Measurements from ENCODE around the gene FOXA1. TPM values are rescaled to one million over a fixed set of nuclear protein-coding genes. Genes with fewer than 3 reads are reported as not detected.

FOXA1 gene
- total and polyA plus RNA-seq, 2 of the 4 experiments (the other 2 are of a cell fraction), result 0.18 to 0.31 TPM

GRCh38 chr14:37599507-37600368 lies 4.7 kb upstream of the FOXA1 start:
- in situ Hi-C loops (cut with MboI; ENCODE audit: low sequenced_read_pairs) (no loop called here), dilution Hi-C loops (cut with HindIII; ENCODE audit: low sequenced_read_pairs, unreplicated experiment) (no loop called here), intact Hi-C loops (cut with micrococcal nuclease) (loop anchor here (5.0 kb wide), 1 partner anchor 108 kb away; no protein-coding TSS in a partner anchor)
- Histone ChIP-seq H4K20me1 (ENCODE audit: insufficient read depth, low read length) (no peaks in the 10 kb centered on the region), H3K23ac (ENCODE audit: low read depth, low read length) (peak overlapping the region; percentile 17; the same call in 1 of the 2 replicates), H4K5ac (ENCODE audit: low read depth, low read length) (no peak overlapping the region), H3K27ac (ENCODE audit: insufficient read depth, low read length) (no peak overlapping the region), H3K9me3 (ENCODE audit: control insufficient read depth, insufficient read depth, low read length) (peaks cover 28% of the 10 kb centered on the region), H2BK15ac (ENCODE audit: low read depth, low read length) (no peak overlapping the region), H4K8ac (ENCODE audit: low read depth in 2 of 2, low read length in 2 of 2) (no peak overlapping the region), H3K4me2 (ENCODE audit: low read depth, low read length) (peak overlapping the region; percentile 61), H2AK9ac (replicated peaks; ENCODE audit: low read depth, low read length, poor library complexity) (no peak overlapping the region), H2AK5ac (ENCODE audit: low read depth, low read length) (no peak overlapping the region), H2BK120ac (ENCODE audit: low read depth, low read length) (no peak overlapping the region), H3K36me3 (ENCODE audit: control insufficient read depth, insufficient read depth, low read length) (no peaks in the 10 kb centered on the region), H3K56ac (ENCODE audit: extremely low read depth, insufficient read depth, low read length) (no peak overlapping the region), H4K91ac (ENCODE audit: insufficient read depth, low read depth, low read length) (no peak overlapping the region), H3K18ac (ENCODE audit: low read depth, low read length) (no peak overlapping the region), H2BK20ac (ENCODE audit: low read depth, low read length) (no peak overlapping the region), H3K9ac (ENCODE audit: low read depth, low read length) (no peak overlapping the region), H3K79me1 (ENCODE audit: low read depth in 1 of 2, low read length in 2 of 2) (no peaks in the 10 kb centered on the region), H2BK5ac (ENCODE audit: low read depth, low read length, poor library complexity, severe bottlenecking) (no peak overlapping the region), H3K4ac (ENCODE audit: low read depth, low read length) (no peak overlapping the region), H3K4me1 (ENCODE audit: control insufficient read depth, insufficient read depth, low read length) (peaks cover 5% of the 10 kb centered on the region; the same call in 1 of the 2 replicates), H2AFZ (replicated peaks; ENCODE audit: low read length, poor library complexity) (no peak overlapping the region), H3K4me3 (ENCODE audit: insufficient read depth, low read depth, low read length) (no peak overlapping the region), H3K9me1 (ENCODE audit: insufficient read depth, low read length) (0 out of 2 replicates have a peak, but pooled peaks cover 3% of the 10 kb centered on the region), H3K14ac (replicated peaks; ENCODE audit: low read depth, low read length) (no peak overlapping the region), H3K27me3 (ENCODE audit: control insufficient read depth, insufficient read depth, low read length) (peaks cover 92% of the 10 kb centered on the region)
- ATAC-seq (ENCODE audit: low read depth) (no peak), DNase-seq (no peak)
- BruUV-seq (replicated peaks), result no TSS peak
- POLR2A ChIA-PET (ENCODE audit: unreplicated experiment), result no interaction called here
- WGBS, 2 experiments (ENCODE audit: extremely low coverage in 2 of 2, insufficient read length in 1 of 2), result 0% methylated on average over 2 of the region's 57 CpGs; no CpG with 5 or more reads in 1 of the 2 experiments
- CTCF ChIA-PET, result interaction anchor here (0.9 kb wide), 1 partner anchor 201 kb away, joined by 3 read pairs; no protein-coding TSS in a partner anchor
- no peak for TF ChIP-seq MAZ (IDR thresholded peaks at IDR 0.05; ENCODE audit: borderline replicate concordance, low read depth, low read length)
- no peak for TF ChIP-seq MAFK (IDR thresholded peaks at IDR 0.05; ENCODE audit: low read depth, low read length)
- TF ChIP-seq ELK1 (IDR thresholded peaks at IDR 0.05; ENCODE audit: borderline replicate concordance, low read depth, low read length), result no peak
- no peak for TF ChIP-seq MXI1 (IDR thresholded peaks at IDR 0.05; ENCODE audit: borderline replicate concordance, low read depth, low read length)
- no peak for TF ChIP-seq CHD1 (IDR thresholded peaks at IDR 0.05; ENCODE audit: low read depth, low read length)
- TF ChIP-seq RAD21 (IDR thresholded peaks at IDR 0.05; ENCODE audit: low read length), result no peak
- no peak for TF ChIP-seq CTCF (conservative IDR thresholded peaks at IDR 0.05; ENCODE audit: low read depth, low read length)
